Activated T-cell treated with anti-CD3 and anti-CD28 coated beads, Interleukin-2, amount 50 U/mL, for 24 hours (primary cell): ENCODE data around the gene ARCN1.

Experiments
- DNase-seq: peaks from one replicate; pipeline ENCODE4 v3.0.0-alpha.2; 2020
- H3K27ac Mint-ChIP-seq: 2 replicates; pipeline ENCODE4 v1.8.0; 2020; ENCODE audit warnings: mild to moderate bottlenecking, mixed read lengths
- H3K27me3 Mint-ChIP-seq: 2 replicates; pipeline ENCODE4 v1.8.0; 2020; ENCODE audit warnings: mixed read lengths
- H3K36me3 Mint-ChIP-seq: 2 replicates; pipeline ENCODE4 v1.8.0; 2020; ENCODE audit warnings: low read depth, mixed read lengths
- H3K4me1 Mint-ChIP-seq: 2 replicates; pipeline ENCODE4 v1.8.0; 2020; ENCODE audit warnings: low read depth, mixed read lengths
- H3K4me3 Mint-ChIP-seq: 2 replicates; pipeline ENCODE4 v1.8.0; 2020; ENCODE audit warnings: mild to moderate bottlenecking, moderate library complexity, mixed read lengths
- H3K9me3 Mint-ChIP-seq: 2 replicates; pipeline ENCODE4 v1.8.0; 2020; ENCODE audit warnings: mixed read lengths

ARCN1 gene

GRCh38 chr11:118618115-118618990 is 46.1 kb downstream of the ARCN1 start:
- Mint-ChIP-seq H3K4me1 (peaks cover 10% of the 10 kb centered on the region), H3K36me3 (no peaks in the 10 kb centered on the region), H3K27me3 (peaks cover 23% of the 10 kb centered on the region), H3K9me3 (no peaks in the 10 kb centered on the region), H3K4me3 (no peak overlapping the region), H3K27ac (no peak overlapping the region)
- no peak for DNase-seq

- peaks cover 10% of the 10 kb centered on the region for H3K4me1 Mint-ChIP-seq
- no peak overlapping the region for H3K4me3 Mint-ChIP-seq
- H3K27me3 Mint-ChIP-seq, result peaks cover 23% of the 10 kb centered on the region
- H3K36me3 Mint-ChIP-seq, result no peaks in the 10 kb centered on the region
- H3K27ac Mint-ChIP-seq, result no peak overlapping the region
- no peak for DNase-seq
- H3K9me3 Mint-ChIP-seq, result no peaks in the 10 kb centered on the region
These were observed 46.8 kb downstream of the ARCN1 start for GRCh38 chr11:118618991-118619375.

GRCh38 chr11:118619444-118620197 is 47.4 kb downstream of the ARCN1 start:
- H3K4me3 Mint-ChIP-seq, result no peak overlapping the region
- no peaks in the 10 kb centered on the region for H3K9me3 Mint-ChIP-seq
- peaks cover 10% of the 10 kb centered on the region for H3K4me1 Mint-ChIP-seq
- H3K36me3 Mint-ChIP-seq, result no peaks in the 10 kb centered on the region
- DNase-seq, result no peak
- peaks cover 23% of the 10 kb centered on the region for H3K27me3 Mint-ChIP-seq
- H3K27ac Mint-ChIP-seq, result no peak overlapping the region

GRCh38 chr11:118620529-118621070 is 48.4 kb downstream of the ARCN1 start:
- H3K36me3 Mint-ChIP-seq, result no peaks in the 10 kb centered on the region
- no peaks in the 10 kb centered on the region for H3K9me3 Mint-ChIP-seq
- no peak for DNase-seq
- peaks cover 10% of the 10 kb centered on the region for H3K4me1 Mint-ChIP-seq
- H3K27me3 Mint-ChIP-seq, result peaks cover 23% of the 10 kb centered on the region
- peak overlapping the region; percentile 66 for H3K4me3 Mint-ChIP-seq
- no peak overlapping the region for H3K27ac Mint-ChIP-seq

GRCh38 chr11:118621071-118621783 is 49.0 kb downstream of the ARCN1 start:
- no peaks in the 10 kb centered on the region for H3K9me3 Mint-ChIP-seq
- H3K4me3 Mint-ChIP-seq, result peak overlapping the region; percentile 66
- DNase-seq, result peak; percentile 56
- H3K36me3 Mint-ChIP-seq, result no peaks in the 10 kb centered on the region
- peaks cover 10% of the 10 kb centered on the region for H3K4me1 Mint-ChIP-seq
- peak overlapping the region; percentile 44 for H3K27ac Mint-ChIP-seq
- H3K27me3 Mint-ChIP-seq, result peaks cover 23% of the 10 kb centered on the region

GRCh38 chr11:118621784-118622375 is 49.7 kb downstream of the ARCN1 start:
- peak overlapping the region; percentile 4 for H3K27ac Mint-ChIP-seq
- H3K4me1 Mint-ChIP-seq, result peaks cover 10% of the 10 kb centered on the region
- H3K36me3 Mint-ChIP-seq, result no peaks in the 10 kb centered on the region
- peak overlapping the region; percentile 23 for H3K4me3 Mint-ChIP-seq
- DNase-seq, result no peak
- peaks cover 23% of the 10 kb centered on the region for H3K27me3 Mint-ChIP-seq
- no peaks in the 10 kb centered on the region for H3K9me3 Mint-ChIP-seq

- H3K36me3 Mint-ChIP-seq, result no peaks in the 10 kb centered on the region
- H3K4me1 Mint-ChIP-seq, result peaks cover 10% of the 10 kb centered on the region
- H3K4me3 Mint-ChIP-seq, result no peak overlapping the region
- no peak for DNase-seq
- no peaks in the 10 kb centered on the region for H3K9me3 Mint-ChIP-seq
- no peak overlapping the region for H3K27ac Mint-ChIP-seq
- H3K27me3 Mint-ChIP-seq, result peaks cover 23% of the 10 kb centered on the region
These were observed 50.4 kb downstream of the ARCN1 start for GRCh38 chr11:118622376-118623268.

GRCh38 chr11:118623269-118623655 is 51.1 kb downstream of the ARCN1 start:
- Mint-ChIP-seq H3K4me3 (no peak overlapping the region), H3K36me3 (no peaks in the 10 kb centered on the region), H3K9me3 (no peaks in the 10 kb centered on the region)

GRCh38 chr11:118625036-118625690 is 53.0 kb downstream of the ARCN1 start:
- Mint-ChIP-seq H3K27me3 (peaks cover 16% of the 10 kb centered on the region), H3K4me1 (peaks cover 8% of the 10 kb centered on the region)

More at GRCh38 chr11:118623269-118623655, 51.1 kb downstream of the ARCN1 start:
- DNase-seq, result no peak
- Mint-ChIP-seq H3K27me3 (peaks cover 23% of the 10 kb centered on the region), H3K27ac (no peak overlapping the region), H3K4me1 (peaks cover 10% of the 10 kb centered on the region)

GRCh38 chr11:118625976-118626375 is 53.8 kb downstream of the ARCN1 start:
- no peaks in the 10 kb centered on the region for H3K36me3 Mint-ChIP-seq
- peaks cover 10% of the 10 kb centered on the region for H3K27me3 Mint-ChIP-seq
- no peak overlapping the region for H3K27ac Mint-ChIP-seq
- H3K9me3 Mint-ChIP-seq, result no peaks in the 10 kb centered on the region
- H3K4me3 Mint-ChIP-seq, result no peak overlapping the region
- H3K4me1 Mint-ChIP-seq, result peaks cover 1% of the 10 kb centered on the region
- no peak for DNase-seq

More at GRCh38 chr11:118625036-118625690, 53.0 kb downstream of the ARCN1 start:
- no peaks in the 10 kb centered on the region for H3K9me3 Mint-ChIP-seq
- no peak overlapping the region for H3K27ac Mint-ChIP-seq
- H3K4me3 Mint-ChIP-seq, result no peak overlapping the region
- no peak for DNase-seq
- no peaks in the 10 kb centered on the region for H3K36me3 Mint-ChIP-seq

- no peaks in the 10 kb centered on the region for H3K9me3 Mint-ChIP-seq
- H3K36me3 Mint-ChIP-seq, result no peaks in the 10 kb centered on the region
- no peak for DNase-seq
These were observed 55.4 kb downstream of the ARCN1 start for GRCh38 chr11:118627566-118627965.

GRCh38 chr11:118628031-118628430 is 55.8 kb downstream of the ARCN1 start:
- Mint-ChIP-seq H3K9me3 (no peaks in the 10 kb centered on the region), H3K4me1 (no peaks in the 10 kb centered on the region)

More at GRCh38 chr11:118627566-118627965, 55.4 kb downstream of the ARCN1 start:
- H3K4me3 Mint-ChIP-seq, result no peak overlapping the region
- no peaks in the 10 kb centered on the region for H3K4me1 Mint-ChIP-seq
- peaks cover 2% of the 10 kb centered on the region for H3K27me3 Mint-ChIP-seq
- H3K27ac Mint-ChIP-seq, result no peak overlapping the region

GRCh38 chr11:118628432-118628831 is 56.2 kb downstream of the ARCN1 start:
- Mint-ChIP-seq H3K27me3 (no peaks in the 10 kb centered on the region), H3K4me3 (no peak overlapping the region), H3K4me1 (no peaks in the 10 kb centered on the region), H3K27ac (no peak overlapping the region), H3K9me3 (no peaks in the 10 kb centered on the region), H3K36me3 (no peaks in the 10 kb centered on the region)
- DNase-seq, result no peak

More at GRCh38 chr11:118628031-118628430, 55.8 kb downstream of the ARCN1 start:
- Mint-ChIP-seq H3K4me3 (no peak overlapping the region), H3K27ac (no peak overlapping the region), H3K36me3 (no peaks in the 10 kb centered on the region), H3K27me3 (no peaks in the 10 kb centered on the region)
- DNase-seq, result no peak
